K562 (cell line): ENCODE measurements around the gene SH2B2. TPM values are rescaled to one million over a fixed set of nuclear protein-coding genes. Genes with fewer than 3 reads are reported as not detected.

Experiments used
- NR3C1 ChIP-seq: sonication (generic); formaldehyde crosslinking; IDR thresholded peaks from 2 replicates; pipeline ENCODE4 v1.8.1; 2022; ENCODE audit warnings: missing genetic modification reagents
- polyA plus RNA-seq, 8 experiments: library from polyadenylated mRNA; depleted of rRNA in 4 of 8; stranded (reverse) in 5 of 8; unstranded in 3 of 8; fragments of >200 nt; fragmentation: Nextera tagmentation in 2 of 8; fragmentation: Illumina TruSeq in 1 of 8; extraction: Ambion mirVana in 2 of 8; extraction: Trizol in 1 of 8; gene quantifications; 2 replicates each; pipeline versions ENCODE4 v1.2.1 to v1.2.3, GENCODE V29; 2011 to 2014; ENCODE audit warnings: inconsistent platforms in 1 of 8, missing spikeins in 1 of 8
- total RNA-seq, 7 experiments: library from RNA; depleted of rRNA in 6 of 7; stranded (reverse); fragments of >200 nt in 6 of 7; fragmentation: Illumina TruSeq in 2 of 7; extraction: Trizol in 2 of 7; gene quantifications; 2 replicates each; pipeline versions ENCODE4 v1.2.1 to v1.2.3, GENCODE V29; 2011 to 2021; ENCODE audit warnings: low replicate concordance in 1 of 7
- TF ChIP-seq, protein P1 (sequence below): fragments of 250-450 bp; sonication (Bioruptor Pico); IDR thresholded peaks from 2 replicates; pipeline ENCODE4 v1.4.0; 2020

Gene SH2B2
- total and polyA plus RNA-seq, 9 of the 15 experiments (the other 6 are each of a cell fraction or from before 2014, with no cell fraction given): 0.03 to 0.89 (median 0.07) TPM; not detected in 4

DNA sequence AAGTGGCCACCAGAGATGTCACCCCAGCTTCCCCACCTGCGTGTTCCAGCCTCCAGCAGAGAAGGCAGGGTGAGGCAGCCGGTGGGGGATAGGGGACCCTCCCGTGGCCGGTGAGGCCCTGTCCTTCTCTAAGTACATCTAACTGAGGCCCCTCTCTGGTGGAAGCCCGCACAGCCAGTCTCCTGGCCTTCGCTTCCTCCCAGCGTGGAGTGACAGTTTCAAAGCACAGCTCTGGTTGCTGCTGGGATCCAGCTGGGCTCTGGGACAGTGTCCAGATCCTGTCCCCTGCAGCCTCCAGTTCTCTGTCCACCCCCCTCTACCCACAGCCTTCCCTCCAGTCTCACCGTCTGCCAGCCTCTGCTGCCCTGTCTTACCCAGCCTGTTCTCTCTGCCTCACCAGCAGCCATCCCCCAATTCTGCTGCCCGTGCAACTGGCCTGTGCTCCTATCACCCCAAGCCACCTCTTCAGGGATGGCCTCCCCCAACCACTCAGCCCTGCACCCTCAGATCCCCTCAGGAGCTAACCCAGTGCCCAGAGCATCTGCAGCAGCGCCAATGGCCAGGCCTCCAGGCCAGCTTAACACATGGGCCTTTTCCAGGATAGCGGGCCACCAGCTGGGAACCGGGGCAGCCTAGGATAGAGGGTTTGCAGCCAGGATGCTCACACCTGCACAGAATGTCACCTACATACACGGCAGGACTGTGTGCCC lies 16.3 kb upstream of the SH2B2 start (continued):
- TF ChIP-seq, protein P1, sequence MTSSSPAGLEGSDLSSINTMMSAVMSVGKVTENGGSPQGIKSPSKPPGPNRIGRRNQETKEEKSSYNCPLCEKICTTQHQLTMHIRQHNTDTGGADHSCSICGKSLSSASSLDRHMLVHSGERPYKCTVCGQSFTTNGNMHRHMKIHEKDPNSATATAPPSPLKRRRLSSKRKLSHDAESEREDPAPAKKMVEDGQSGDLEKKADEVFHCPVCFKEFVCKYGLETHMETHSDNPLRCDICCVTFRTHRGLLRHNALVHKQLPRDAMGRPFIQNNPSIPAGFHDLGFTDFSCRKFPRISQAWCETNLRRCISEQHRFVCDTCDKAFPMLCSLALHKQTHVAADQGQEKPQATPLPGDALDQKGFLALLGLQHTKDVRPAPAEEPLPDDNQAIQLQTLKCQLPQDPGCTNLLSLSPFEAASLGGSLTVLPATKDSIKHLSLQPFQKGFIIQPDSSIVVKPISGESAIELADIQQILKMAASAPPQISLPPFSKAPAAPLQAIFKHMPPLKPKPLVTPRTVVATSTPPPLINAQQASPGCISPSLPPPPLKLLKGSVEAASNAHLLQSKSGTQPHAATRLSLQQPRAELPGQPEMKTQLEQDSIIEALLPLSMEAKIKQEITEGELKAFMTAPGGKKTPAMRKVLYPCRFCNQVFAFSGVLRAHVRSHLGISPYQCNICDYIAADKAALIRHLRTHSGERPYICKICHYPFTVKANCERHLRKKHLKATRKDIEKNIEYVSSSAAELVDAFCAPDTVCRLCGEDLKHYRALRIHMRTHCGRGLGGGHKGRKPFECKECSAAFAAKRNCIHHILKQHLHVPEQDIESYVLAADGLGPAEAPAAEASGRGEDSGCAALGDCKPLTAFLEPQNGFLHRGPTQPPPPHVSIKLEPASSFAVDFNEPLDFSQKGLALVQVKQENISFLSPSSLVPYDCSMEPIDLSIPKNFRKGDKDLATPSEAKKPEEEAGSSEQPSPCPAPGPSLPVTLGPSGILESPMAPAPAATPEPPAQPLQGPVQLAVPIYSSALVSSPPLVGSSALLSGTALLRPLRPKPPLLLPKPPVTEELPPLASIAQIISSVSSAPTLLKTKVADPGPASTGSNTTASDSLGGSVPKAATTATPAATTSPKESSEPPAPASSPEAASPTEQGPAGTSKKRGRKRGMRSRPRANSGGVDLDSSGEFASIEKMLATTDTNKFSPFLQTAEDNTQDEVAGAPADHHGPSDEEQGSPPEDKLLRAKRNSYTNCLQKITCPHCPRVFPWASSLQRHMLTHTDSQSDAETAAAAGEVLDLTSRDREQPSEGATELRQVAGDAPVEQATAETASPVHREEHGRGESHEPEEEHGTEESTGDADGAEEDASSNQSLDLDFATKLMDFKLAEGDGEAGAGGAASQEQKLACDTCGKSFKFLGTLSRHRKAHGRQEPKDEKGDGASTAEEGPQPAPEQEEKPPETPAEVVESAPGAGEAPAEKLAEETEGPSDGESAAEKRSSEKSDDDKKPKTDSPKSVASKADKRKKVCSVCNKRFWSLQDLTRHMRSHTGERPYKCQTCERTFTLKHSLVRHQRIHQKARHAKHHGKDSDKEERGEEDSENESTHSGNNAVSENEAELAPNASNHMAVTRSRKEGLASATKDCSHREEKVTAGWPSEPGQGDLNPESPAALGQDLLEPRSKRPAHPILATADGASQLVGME (CRISPR knock-in tag): no peak
- TF ChIP-seq NR3C1: no peak
